Suprapubic skin (tissue), 4 donors: ENCODE results near the gene MAP1LC3B. TPM values are rescaled to one million over a fixed set of nuclear protein-coding genes. Genes with fewer than 3 reads are reported as not detected.

Experiments
- DNase-seq, 2 donors: peaks; one replicate each; pipeline ENCODE4 v3.0.0-alpha.2; 2019; ENCODE audit warnings: low spot score in 2 of 2
- H3K27ac ChIP-seq: fragments of 200-600 bp; sonication (generic); one replicate; pipeline ENCODE4 v1.5.1; 2019
- H3K27me3 ChIP-seq: fragments of 200-600 bp; sonication (generic); one replicate; pipeline ENCODE4 v1.5.1; 2019
- H3K36me3 ChIP-seq: fragments of 200-600 bp; sonication (generic); one replicate; pipeline ENCODE4 v1.5.1; 2019
- H3K4me1 ChIP-seq: fragments of 200-600 bp; sonication (generic); one replicate; pipeline ENCODE4 v1.5.1; 2019
- H3K4me3 ChIP-seq: fragments of 200-600 bp; sonication (generic); one replicate; pipeline ENCODE4 v1.5.1; 2019; ENCODE audit warnings: mild to moderate bottlenecking
- H3K9me3 ChIP-seq: fragments of 200-600 bp; sonication (generic); one replicate; pipeline ENCODE4 v1.5.1; 2019
- EP300 ChIP-seq: sonication (generic); formaldehyde crosslinking; IDR thresholded peaks from one replicate; pipeline ENCODE4 v1.6.1; 2017; ENCODE audit warnings: antibody characterized with exemption
- POLR2A ChIP-seq, 2 donors: fragments of 450-650 bp; IDR thresholded peaks; one replicate each; pipeline ENCODE4 v1.6.1; 2017; ENCODE audit warnings: antibody characterized with exemption in 2 of 2, mild to moderate bottlenecking in 2 of 2, moderate library complexity in 2 of 2
- POLR2AphosphoS5 ChIP-seq, 3 donors: sonication (generic); formaldehyde crosslinking; IDR thresholded peaks; one replicate each; pipeline ENCODE4 v1.6.1; 2017; ENCODE audit warnings: antibody characterized with exemption in 3 of 3
- WGBS: methylation state at CpG from one replicate; pipeline ENCODE4 v1.1.5; 2018; 5-methylcytosine and 5-hydroxymethylcytosine counted together
- total RNA-seq, 4 donors: library from RNA; depleted of rRNA; stranded (reverse); fragments of >200 nt; gene quantifications; one replicate each; pipeline ENCODE4 v1.1.0, GENCODE V29; 2016
- TF ChIP-seq, protein P1 (sequence below), 2 donors: fragments of 200-600 bp in 1 of 2; fragments of 450-650 bp in 1 of 2; sonication (generic) in 1 of 2; IDR thresholded peaks; one replicate each; pipeline ENCODE4 v1.5.1; 2016 to 2019; ENCODE audit warnings: antibody characterized with exemption in 2 of 2, mild to moderate bottlenecking in 1 of 2, moderate library complexity in 1 of 2

Gene MAP1LC3B
- total RNA-seq, 4 donors from 2014 or later: 57.8 to 82.0 (median 71.3) TPM

GRCh38 chr16:87411375-87412271, 19.5 kb downstream of the MAP1LC3B start:
- Histone ChIP-seq H3K4me1 (no peaks in the 10 kb centered on the region), H3K27ac (no peak overlapping the region), H3K4me3 (no peak overlapping the region), H3K9me3 (no peaks in the 10 kb centered on the region), H3K36me3 (peaks cover 85% of the 10 kb centered on the region), H3K27me3 (no peaks in the 10 kb centered on the region)
- WGBS: 96% methylated on average over 45 of the region's 49 CpGs
- no peak for TF ChIP-seq EP300
- TF ChIP-seq, protein P1, sequence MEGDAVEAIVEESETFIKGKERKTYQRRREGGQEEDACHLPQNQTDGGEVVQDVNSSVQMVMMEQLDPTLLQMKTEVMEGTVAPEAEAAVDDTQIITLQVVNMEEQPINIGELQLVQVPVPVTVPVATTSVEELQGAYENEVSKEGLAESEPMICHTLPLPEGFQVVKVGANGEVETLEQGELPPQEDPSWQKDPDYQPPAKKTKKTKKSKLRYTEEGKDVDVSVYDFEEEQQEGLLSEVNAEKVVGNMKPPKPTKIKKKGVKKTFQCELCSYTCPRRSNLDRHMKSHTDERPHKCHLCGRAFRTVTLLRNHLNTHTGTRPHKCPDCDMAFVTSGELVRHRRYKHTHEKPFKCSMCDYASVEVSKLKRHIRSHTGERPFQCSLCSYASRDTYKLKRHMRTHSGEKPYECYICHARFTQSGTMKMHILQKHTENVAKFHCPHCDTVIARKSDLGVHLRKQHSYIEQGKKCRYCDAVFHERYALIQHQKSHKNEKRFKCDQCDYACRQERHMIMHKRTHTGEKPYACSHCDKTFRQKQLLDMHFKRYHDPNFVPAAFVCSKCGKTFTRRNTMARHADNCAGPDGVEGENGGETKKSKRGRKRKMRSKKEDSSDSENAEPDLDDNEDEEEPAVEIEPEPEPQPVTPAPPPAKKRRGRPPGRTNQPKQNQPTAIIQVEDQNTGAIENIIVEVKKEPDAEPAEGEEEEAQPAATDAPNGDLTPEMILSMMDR (IDR thresholded peaks at IDR 0.05): no peak
- no peak for TF ChIP-seq POLR2A (IDR thresholded peaks at IDR 0.05)
- TF ChIP-seq POLR2AphosphoS5 (IDR thresholded peaks at IDR 0.05): no peak
- DNase-seq: no peak

DNA sequence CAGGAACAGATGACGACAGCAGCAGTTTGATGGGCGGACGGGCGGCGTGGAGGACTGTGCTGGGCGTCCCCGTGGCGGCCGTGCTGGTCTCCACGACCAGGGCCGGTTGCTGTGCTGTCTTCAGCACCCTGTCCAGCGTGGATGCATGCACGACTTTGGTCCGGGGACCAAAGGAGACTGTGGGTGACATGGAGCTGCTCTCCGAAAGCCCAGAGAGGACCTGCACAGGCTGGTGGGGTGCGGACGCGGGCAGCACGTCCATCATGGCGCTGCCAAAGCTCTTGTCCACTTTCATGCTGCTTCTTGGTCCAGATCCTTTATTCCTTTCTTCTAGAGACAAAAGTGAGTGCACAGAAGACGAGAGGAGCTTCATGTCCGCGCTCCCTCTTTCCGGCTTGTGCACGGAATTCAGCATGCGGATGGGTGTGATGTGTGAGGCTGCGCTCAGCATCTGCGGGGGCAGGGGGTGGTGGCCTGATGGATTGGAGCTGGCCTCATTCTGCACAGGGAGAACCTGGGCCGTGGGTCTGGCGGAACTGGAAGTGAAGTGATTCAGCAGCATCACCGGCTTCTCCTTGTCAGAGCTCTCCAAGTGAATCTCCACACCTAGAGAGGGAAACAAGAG, 20.3 kb downstream of the MAP1LC3B start:
- no peaks in the 10 kb centered on the region for H3K27me3 ChIP-seq
- TF ChIP-seq EP300: no peak
- TF ChIP-seq, protein P1 (IDR thresholded peaks at IDR 0.05): no peak
- no peak for TF ChIP-seq POLR2AphosphoS5 (IDR thresholded peaks at IDR 0.05)
- TF ChIP-seq POLR2A (IDR thresholded peaks at IDR 0.05): no peak
- H3K4me3 ChIP-seq: no peak overlapping the region
- DNase-seq: no peak
- no peaks in the 10 kb centered on the region for H3K4me1 ChIP-seq
- 83% methylated on average over 14 of the region's 31 CpGs for WGBS
- no peaks in the 10 kb centered on the region for H3K9me3 ChIP-seq
- H3K36me3 ChIP-seq: peaks cover 88% of the 10 kb centered on the region
- H3K27ac ChIP-seq: no peak overlapping the region

- DNase-seq: no peak
Observed at GRCh38 chr16:87412996-87413421, 20.9 kb downstream of the MAP1LC3B start.

DNA sequence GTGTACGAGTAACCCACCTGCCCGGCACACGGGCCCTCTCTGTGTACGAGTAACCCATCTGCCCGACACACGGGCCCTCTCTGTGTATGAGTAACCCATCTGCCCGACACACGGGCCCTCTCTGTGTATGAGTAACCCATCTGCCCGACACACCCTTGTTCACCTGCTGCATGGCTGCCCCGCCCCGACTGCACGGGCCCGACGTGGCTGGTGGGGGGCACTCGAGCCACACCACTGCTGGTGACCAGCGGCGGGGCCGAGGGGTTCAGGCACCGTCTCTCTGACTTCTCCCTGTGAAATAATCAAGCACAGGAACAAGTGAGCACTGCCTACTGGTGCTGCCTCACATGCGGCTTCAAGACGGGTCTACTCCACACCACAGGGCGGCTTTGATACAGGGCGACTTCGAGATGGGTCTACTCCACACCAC, 22.1 kb downstream of the MAP1LC3B start:
- H3K27ac ChIP-seq: no peak overlapping the region
- H3K27me3 ChIP-seq: no peaks in the 10 kb centered on the region
- WGBS: 80% methylated on average over 18 of the region's 24 CpGs
- H3K4me1 ChIP-seq: no peaks in the 10 kb centered on the region
- H3K4me3 ChIP-seq: no peak overlapping the region
- no peaks in the 10 kb centered on the region for H3K9me3 ChIP-seq
- TF ChIP-seq POLR2AphosphoS5 (IDR thresholded peaks at IDR 0.05): no peak
- no peak for TF ChIP-seq POLR2A (IDR thresholded peaks at IDR 0.05)
- H3K36me3 ChIP-seq: peaks cover 96% of the 10 kb centered on the region
- DNase-seq: no peak

More at GRCh38 chr16:87412996-87413421, 20.9 kb downstream of the MAP1LC3B start:
- Histone ChIP-seq H3K36me3 (peaks cover 89% of the 10 kb centered on the region), H3K4me3 (no peak overlapping the region), H3K27me3 (no peaks in the 10 kb centered on the region), H3K4me1 (no peaks in the 10 kb centered on the region), H3K9me3 (no peaks in the 10 kb centered on the region), H3K27ac (no peak overlapping the region)
- TF ChIP-seq POLR2AphosphoS5 (IDR thresholded peaks at IDR 0.05) (no peak), POLR2A (IDR thresholded peaks at IDR 0.05) (no peak), EP300 (no peak)
- TF ChIP-seq, protein P1 (IDR thresholded peaks at IDR 0.05): no peak
- 97% methylated on average over 16 of the region's 27 CpGs for WGBS

- no peak for TF ChIP-seq POLR2A (IDR thresholded peaks at IDR 0.05)
- TF ChIP-seq EP300: no peak
- TF ChIP-seq, protein P1 (IDR thresholded peaks at IDR 0.05): no peak
- no peak for TF ChIP-seq POLR2AphosphoS5 (IDR thresholded peaks at IDR 0.05)
- 91% methylated on average over 9 of the region's 9 CpGs for WGBS
- Histone ChIP-seq H3K27me3 (no peaks in the 10 kb centered on the region), H3K9me3 (no peaks in the 10 kb centered on the region), H3K36me3 (peaks cover 96% of the 10 kb centered on the region), H3K4me1 (no peaks in the 10 kb centered on the region), H3K4me3 (no peak overlapping the region), H3K27ac (no peak overlapping the region)
- DNase-seq: no peak
Observed at GRCh38 chr16:87415441-87415840, 23.3 kb downstream of the MAP1LC3B start.
